Activated naive CD8-positive, alpha-beta T cell treated with anti-CD3 and anti-CD28 coated beads, Interleukin-2, amount 10 ng/mL, durations not matched to agents 7 days and 5 days (primary cell): Measurements from ENCODE around the gene GATAD1. TPM values are rescaled to one million over a fixed set of nuclear protein-coding genes. Genes with fewer than 3 reads are reported as not detected.
A peak's percentile ranks its signal among the peaks of the same experiment; 100 is the strongest.
"Not testable (repeated sequence)": the region's sequence is repeated elsewhere in the genome, so short reads cannot be mapped to it uniquely, and the experiment has no call there.

Source experiments
- ATAC-seq: fragments of 150-1000 bp; cut with Tn5 transposase; one replicate; pipeline ENCODE4 v1.10.0; 2021; ENCODE audit warnings: low read depth, moderate library complexity
- POLR2A ChIA-PET: fragments of 350-600 bp; sonication (Branson Sonifier 250); formaldehyde crosslinking; loops from one replicate; lab custom pipeline; 2021; ENCODE audit warnings: antibody characterized with exemption; lab: Charles Lee
- DNase-seq: peaks from one replicate; pipeline ENCODE4 v3.0.0; 2021
- H3K27ac Mint-ChIP-seq: one replicate; pipeline ENCODE4 v1.8.0; 2022; ENCODE audit warnings: mild to moderate bottlenecking, mixed read lengths
- H3K27me3 Mint-ChIP-seq: one replicate; pipeline ENCODE4 v1.8.0; 2022; ENCODE audit warnings: mild to moderate bottlenecking, moderate library complexity, mixed read lengths
- H3K36me3 Mint-ChIP-seq: one replicate; pipeline ENCODE4 v1.8.0; 2021; ENCODE audit warnings: mild to moderate bottlenecking, mixed read lengths
- H3K4me1 Mint-ChIP-seq: one replicate; pipeline ENCODE4 v1.8.0; 2021; ENCODE audit warnings: mixed read lengths
- H3K4me3 Mint-ChIP-seq: one replicate; pipeline ENCODE4 v1.8.0; 2022; ENCODE audit warnings: mild to moderate bottlenecking, moderate library complexity, mixed read lengths
- H3K9me3 Mint-ChIP-seq: one replicate; pipeline ENCODE4 v1.8.0; 2021; ENCODE audit warnings: mixed read lengths
- total RNA-seq, 2 experiments: library from RNA; stranded (reverse); gene quantifications; one replicate each; pipeline ENCODE4 v1.2.3, GENCODE V29; 2021

Gene GATAD1
- total RNA-seq, 2 experiments from 2014 or later = 24.9 to 28.0 TPM

DNA sequence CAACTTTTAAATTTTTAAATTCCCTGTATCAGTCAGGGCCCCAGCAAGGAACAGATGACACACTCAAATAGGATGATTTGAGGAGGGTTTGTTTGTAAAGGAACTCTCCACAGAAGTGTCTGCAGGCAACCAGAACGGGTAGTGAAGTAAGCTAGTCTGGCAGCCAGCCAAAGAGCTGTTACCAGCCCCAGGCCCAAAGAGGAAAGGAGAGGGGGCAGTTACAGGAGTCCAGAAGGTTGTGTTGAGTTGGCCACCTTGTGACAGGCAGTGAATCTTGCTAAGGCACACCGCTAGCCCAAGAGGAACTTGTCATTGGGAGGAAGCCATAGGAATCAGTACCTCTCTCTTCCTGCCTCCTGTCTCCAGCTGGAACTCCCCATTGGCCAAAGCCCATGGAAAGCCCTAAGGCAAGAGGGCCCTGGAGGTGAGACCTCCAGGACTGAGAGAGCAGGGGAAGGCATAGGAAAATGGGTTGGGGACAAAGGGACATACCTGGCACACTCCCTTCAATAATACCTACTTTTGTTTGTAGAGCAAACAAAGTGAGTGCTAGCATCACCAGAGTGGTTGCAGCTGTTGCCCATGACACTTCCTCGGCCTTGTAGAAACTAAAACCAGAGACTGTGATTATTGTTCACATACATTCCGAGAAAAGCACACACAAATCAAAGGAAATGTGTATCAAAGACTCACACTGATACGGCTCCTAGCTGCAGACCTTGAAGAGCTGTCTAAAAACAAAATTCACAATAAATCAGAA, 25.4 kb upstream of the GATAD1 start:
- POLR2A ChIA-PET = no interaction called here
- no peak for DNase-seq
- H3K4me3 Mint-ChIP-seq = no peak overlapping the region

GRCh38 chr7:92422926-92423325, 24.4 kb upstream of the GATAD1 start:
- Mint-ChIP-seq H3K36me3 (no peaks in the 10 kb centered on the region), H3K9me3 (no peaks in the 10 kb centered on the region), H3K27ac (no peak overlapping the region), H3K27me3 (peaks cover 16% of the 10 kb centered on the region), H3K4me1 (peaks cover 12% of the 10 kb centered on the region), H3K4me3 (no peak overlapping the region)
- POLR2A ChIA-PET = interaction anchor here (2.0 kb wide), 1 partner anchor 25 kb away, joined by 20 read pairs; the partner anchor contains the start of gene GATAD1
- ATAC-seq = no peak
- DNase-seq = no peak

More for the DNA sequence above, 25.4 kb upstream of the GATAD1 start:
- Mint-ChIP-seq H3K27me3 (peaks cover 16% of the 10 kb centered on the region), H3K4me1 (peaks cover 12% of the 10 kb centered on the region), H3K27ac (no peak overlapping the region), H3K36me3 (no peaks in the 10 kb centered on the region), H3K9me3 (no peaks in the 10 kb centered on the region)
- ATAC-seq = no peak

- no peak for ATAC-seq
- POLR2A ChIA-PET = interaction anchor here (2.0 kb wide), 1 partner anchor 24 kb away, joined by 20 read pairs; the partner anchor contains the start of gene GATAD1
- H3K27ac Mint-ChIP-seq = peak overlapping the region; percentile 41
Measured at GRCh38 chr7:92423710-92424131, 23.6 kb upstream of the GATAD1 start.

DNA sequence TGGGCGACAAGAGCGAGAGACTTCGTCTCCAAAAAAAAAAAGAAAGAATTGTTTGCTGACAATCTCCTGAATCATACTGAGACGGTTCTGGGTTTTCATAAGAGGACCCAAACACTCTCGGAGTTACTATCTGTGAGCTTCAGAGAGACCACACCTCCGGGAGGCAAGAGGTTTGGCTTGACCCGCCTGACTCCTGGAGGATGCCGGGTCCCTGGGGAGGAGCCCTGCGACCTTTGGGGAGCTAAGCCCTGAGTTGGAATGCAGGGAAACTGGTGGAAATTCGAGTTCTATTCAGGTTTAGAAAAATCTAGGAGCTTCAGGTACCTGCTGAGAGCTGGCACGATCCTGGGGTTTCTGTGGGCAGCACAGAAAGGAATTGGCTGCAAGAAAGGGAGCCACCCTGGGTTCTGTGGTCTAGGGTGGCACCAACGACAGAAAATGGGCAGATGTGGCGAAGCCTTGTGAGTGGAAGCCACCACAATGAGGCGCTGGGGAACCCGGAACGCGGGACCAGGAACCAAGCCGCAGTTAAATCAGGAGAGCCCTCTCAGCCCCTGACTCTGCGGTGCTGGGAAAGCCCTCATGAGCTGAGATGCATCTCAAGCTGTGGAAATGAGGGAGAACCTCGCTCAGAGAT, 21.9 kb upstream of the GATAD1 start:
- no peak for DNase-seq
- no peaks in the 10 kb centered on the region for H3K9me3 Mint-ChIP-seq
- peaks cover 24% of the 10 kb centered on the region for H3K27me3 Mint-ChIP-seq
- peak overlapping the region; percentile 80 for H3K4me3 Mint-ChIP-seq
- no peak overlapping the region for H3K27ac Mint-ChIP-seq
- H3K4me1 Mint-ChIP-seq = peaks cover 16% of the 10 kb centered on the region
- no peaks in the 10 kb centered on the region for H3K36me3 Mint-ChIP-seq
- POLR2A ChIA-PET = interaction anchor here (0.6 to 1.0 kb wide), 3 partner anchors 18 to 23 kb away, joined by 3 read pairs; no protein-coding TSS in a partner anchor
- no peak for ATAC-seq

More at GRCh38 chr7:92423710-92424131, 23.6 kb upstream of the GATAD1 start:
- Mint-ChIP-seq H3K4me3 (peak overlapping the region; percentile 60), H3K27me3 (peaks cover 19% of the 10 kb centered on the region), H3K9me3 (no peaks in the 10 kb centered on the region), H3K4me1 (peaks cover 12% of the 10 kb centered on the region), H3K36me3 (no peaks in the 10 kb centered on the region)
- DNase-seq = no peak

- H3K4me3 Mint-ChIP-seq = no peak overlapping the region
- ATAC-seq (no peak), DNase-seq (no peak)
- H3K9me3 Mint-ChIP-seq = no peaks in the 10 kb centered on the region
- no peak overlapping the region for H3K27ac Mint-ChIP-seq
- H3K36me3 Mint-ChIP-seq = no peaks in the 10 kb centered on the region
- H3K27me3 Mint-ChIP-seq = peaks cover 24% of the 10 kb centered on the region
- H3K4me1 Mint-ChIP-seq = peaks cover 16% of the 10 kb centered on the region
- POLR2A ChIA-PET = no interaction called here
Measured at GRCh38 chr7:92427193-92427592, 20.1 kb upstream of the GATAD1 start.

- Mint-ChIP-seq H3K27me3 (peaks cover 10% of the 10 kb centered on the region), H3K27ac (no peak overlapping the region), H3K9me3 (no peaks in the 10 kb centered on the region), H3K36me3 (no peaks in the 10 kb centered on the region), H3K4me3 (no peak overlapping the region), H3K4me1 (peaks cover 5% of the 10 kb centered on the region)
- ATAC-seq (no peak), DNase-seq (no peak)
- POLR2A ChIA-PET = no interaction called here
Measured at GRCh38 chr7:92432299-92432946, 14.9 kb upstream of the GATAD1 start.

GRCh38 chr7:92433019-92433418, 14.3 kb upstream of the GATAD1 start:
- POLR2A ChIA-PET = no interaction called here

GRCh38 chr7:92435542-92435941, 11.7 kb upstream of the GATAD1 start:
- POLR2A ChIA-PET = no interaction called here
- Mint-ChIP-seq H3K4me3 (no peak overlapping the region), H3K4me1 (no peaks in the 10 kb centered on the region), H3K9me3 (no peaks in the 10 kb centered on the region), H3K36me3 (no peaks in the 10 kb centered on the region), H3K27ac (no peak overlapping the region), H3K27me3 (peaks cover 3% of the 10 kb centered on the region)
- DNase-seq (no peak), ATAC-seq (no peak)

More at GRCh38 chr7:92433019-92433418, 14.3 kb upstream of the GATAD1 start:
- H3K9me3 Mint-ChIP-seq = no peaks in the 10 kb centered on the region
- DNase-seq = no peak
- no peaks in the 10 kb centered on the region for H3K36me3 Mint-ChIP-seq
- H3K27me3 Mint-ChIP-seq = peaks cover 10% of the 10 kb centered on the region
- H3K4me1 Mint-ChIP-seq = peaks cover 5% of the 10 kb centered on the region
- no peak overlapping the region for H3K4me3 Mint-ChIP-seq
- no peak overlapping the region for H3K27ac Mint-ChIP-seq
- ATAC-seq = no peak

DNA sequence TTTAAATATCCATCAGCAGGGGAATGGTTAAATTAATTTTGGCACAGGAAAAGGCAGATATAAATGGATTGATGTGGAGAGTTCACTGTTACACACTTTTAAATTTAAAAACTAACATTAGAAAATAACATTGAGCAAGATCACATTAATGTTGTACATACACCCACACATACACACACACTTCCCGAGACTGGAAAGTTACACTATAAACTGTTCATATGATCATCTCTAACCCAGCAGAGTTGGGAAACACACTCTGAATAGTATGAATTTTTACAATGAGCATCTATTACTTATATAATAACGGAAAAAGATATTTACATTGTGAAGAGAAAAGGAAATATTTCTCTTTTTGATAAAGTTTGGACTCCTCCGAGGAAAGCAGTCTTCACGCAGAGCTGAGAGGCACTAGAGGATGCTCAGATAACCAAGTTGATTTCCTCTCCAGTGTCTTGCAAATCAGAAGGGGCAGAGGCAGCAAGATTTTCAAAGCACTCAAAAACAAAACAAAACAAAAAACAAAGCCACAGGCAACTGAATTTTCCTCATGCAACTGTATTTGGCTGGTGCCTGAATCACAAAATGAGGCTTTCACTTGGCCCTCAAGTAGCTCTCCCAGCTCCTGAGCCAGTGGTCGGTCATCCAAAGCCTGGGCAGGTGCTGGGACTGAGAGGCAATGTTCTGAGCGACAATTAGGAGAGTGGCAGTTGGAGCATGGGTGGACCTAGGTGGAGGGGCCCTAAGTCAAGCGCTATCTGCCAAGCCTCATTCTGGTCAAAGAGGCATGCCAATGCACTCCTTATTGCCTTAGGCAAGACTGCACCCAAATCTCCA, 10.5 kb upstream of the GATAD1 start:
- Mint-ChIP-seq H3K4me3 (no peak overlapping the region), H3K9me3 (no peaks in the 10 kb centered on the region), H3K36me3 (no peaks in the 10 kb centered on the region), H3K27ac (no peak overlapping the region), H3K4me1 (no peaks in the 10 kb centered on the region), H3K27me3 (no peaks in the 10 kb centered on the region)
- POLR2A ChIA-PET = no interaction called here
- ATAC-seq (no peak), DNase-seq (no peak)

GRCh38 chr7:92437956-92438491, 9.3 kb upstream of the GATAD1 start:
- H3K36me3 Mint-ChIP-seq = no peaks in the 10 kb centered on the region
- no peaks in the 10 kb centered on the region for H3K4me1 Mint-ChIP-seq
- ATAC-seq = no peak
- no peak overlapping the region for H3K4me3 Mint-ChIP-seq
- no peak for DNase-seq
- no peaks in the 10 kb centered on the region for H3K27me3 Mint-ChIP-seq
- no peaks in the 10 kb centered on the region for H3K9me3 Mint-ChIP-seq
- H3K27ac Mint-ChIP-seq = no peak overlapping the region
- POLR2A ChIA-PET = no interaction called here

DNA sequence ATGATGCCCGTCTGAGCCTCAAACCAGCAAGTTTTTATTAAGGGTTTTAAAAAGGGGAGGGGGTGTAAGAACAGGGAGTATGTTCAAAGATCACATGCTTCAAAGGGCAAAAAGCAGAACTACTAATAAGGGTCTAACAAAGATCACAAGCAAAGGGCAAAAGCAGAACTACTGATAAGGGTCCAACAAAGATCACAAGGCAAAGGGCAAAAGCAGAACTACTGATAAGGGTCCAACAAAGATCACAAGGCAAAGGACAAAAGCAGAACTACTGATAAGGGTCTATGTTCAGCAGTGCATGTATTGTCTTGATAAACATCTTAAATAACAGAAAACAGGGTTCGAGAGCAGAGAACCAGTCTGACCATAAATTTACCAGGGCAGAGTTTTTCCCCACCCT, 4.6 kb upstream of the GATAD1 start:
- DNase-seq, POLR2A ChIA-PET, ATAC-seq, H3K4me1 Mint-ChIP-seq, H3K9me3 Mint-ChIP-seq, H3K4me3 Mint-ChIP-seq, H3K27ac Mint-ChIP-seq, H3K27me3 Mint-ChIP-seq, H3K36me3 Mint-ChIP-seq: not testable (repeated sequence)

DNA sequence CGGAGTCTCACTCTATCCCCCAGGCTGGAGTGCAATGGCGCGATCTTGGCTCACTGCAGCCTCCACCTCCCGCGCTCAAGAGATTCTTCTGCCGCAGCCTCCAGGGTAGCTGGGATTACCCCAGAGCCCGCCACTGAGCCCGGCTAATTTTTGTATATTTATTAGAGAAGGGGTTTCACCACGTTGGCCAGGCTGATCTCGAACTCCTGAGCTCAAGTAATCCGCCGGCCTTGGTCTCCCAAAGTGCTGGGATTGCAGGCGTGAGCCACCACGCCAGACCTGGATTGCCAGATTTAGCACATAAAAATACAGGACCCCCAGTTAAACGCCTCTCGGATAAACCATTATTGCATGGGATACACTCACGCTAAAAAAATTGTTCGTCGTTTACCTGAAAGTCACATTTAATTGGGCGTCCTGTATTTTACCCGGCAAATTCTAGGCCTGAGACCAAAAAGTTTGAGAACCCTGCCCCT, 375 bp upstream of the GATAD1 start:
- Mint-ChIP-seq H3K9me3 (no peaks in the 10 kb centered on the region), H3K4me3 (peak overlapping the region; percentile 82), H3K27me3 (no peaks in the 10 kb centered on the region), H3K27ac (peak overlapping the region; percentile 92), H3K4me1 (peaks cover 10% of the 10 kb centered on the region), H3K36me3 (peaks cover 7% of the 10 kb centered on the region)
- ATAC-seq (no peak), DNase-seq (no peak)
- POLR2A ChIA-PET = interaction anchor here (0.6 to 3.0 kb wide), 13 partner anchors 18 to 785 kb away, joined by 3 to 29 read pairs (median 6); partner anchors contain the start of genes AKAP9, ANKIB1, CYP51A1 and KRIT1
